ENCODE results near the gene TEX44. TPM values are rescaled to one million over a fixed set of nuclear protein-coding genes. Genes with fewer than 3 reads are reported as not detected.

The TEX44 gene
- total and polyA plus RNA-seq, 2 of the 13 experiments (the other 11 are each of a cell fraction or from before 2014, with no cell fraction given) = not detected

GRCh38 chr2:231634951-231635875, 42.5 kb downstream of the TEX44 start:
- no peak for DNase-seq (ENCODE audit: low spot score)
- TF ChIP-seq REXO4 (CRISPR knock-in tag; IDR thresholded peaks at IDR 0.05; ENCODE audit: borderline replicate concordance) (no peak), ZBTB33 (CRISPR knock-in tag; IDR thresholded peaks at IDR 0.05) (no peak), HNRNPLL (IDR thresholded peaks at IDR 0.05; ENCODE audit: low read depth, low read length, poor library complexity, severe bottlenecking) (no peak), KAT8 (CRISPR knock-in tag; IDR thresholded peaks at IDR 0.05) (no peak), XBP1 (CRISPR knock-in tag; IDR thresholded peaks at IDR 0.05) (no peak), MIER2 (CRISPR knock-in tag; IDR thresholded peaks at IDR 0.05) (no peak), ZSCAN25 (CRISPR knock-in tag; IDR thresholded peaks at IDR 0.05) (no peak), ARID5B (CRISPR knock-in tag; IDR thresholded peaks at IDR 0.05) (no peak), ARNT (IDR thresholded peaks at IDR 0.05) (no peak), FOXM1 (CRISPR knock-in tag; IDR thresholded peaks at IDR 0.05) (no peak), ZMYM4 (CRISPR knock-in tag; IDR thresholded peaks at IDR 0.05) (no peak), ZNF460 (CRISPR knock-in tag; IDR thresholded peaks at IDR 0.05; ENCODE audit: borderline replicate concordance) (no peak), KDM2A (CRISPR knock-in tag; IDR thresholded peaks at IDR 0.05; ENCODE audit: borderline replicate concordance, low read depth) (no peak), ZNF230 (CRISPR knock-in tag; IDR thresholded peaks at IDR 0.05) (no peak), ZNF430 (CRISPR knock-in tag; IDR thresholded peaks at IDR 0.05) (no peak), BCLAF1 (IDR thresholded peaks at IDR 0.05) (no peak)
- 40% methylated on average over 8 of the region's 8 CpGs for WGBS (ENCODE audit: low lambda C conversion rate)
- no peaks in the 10 kb centered on the region for H3K36me3 ChIP-seq (replicated peaks in 1 of 2; ENCODE audit: control insufficient read depth in 1 of 2, insufficient read depth in 2 of 2, low read length in 2 of 2)
- no peak overlapping the region for H3K4me2 ChIP-seq (ENCODE audit: low read depth, low read length)
- H3K79me2 ChIP-seq (ENCODE audit: insufficient read depth, low read length) = no peaks in the 10 kb centered on the region
- POLR2A ChIA-PET = no interaction called here
- ATAC-seq = no peak
- in situ Hi-C loops (cut with HindIII; ENCODE audit: extremely low pct_ligation_motif_present, low pct_unique_long_range_greater_than_20kb) = no loop called here
- H3K4me1 ChIP-seq (ENCODE audit: insufficient read depth, low read length) = peaks cover 13% of the 10 kb centered on the region
- no peak for FAIRE-seq
- no peak overlapping the region for H3K4me3 ChIP-seq (replicated peaks in 1 of 3; ENCODE audit: insufficient read depth in 1 of 3, low read depth in 2 of 3, low read length in 3 of 3)
- no TSS peak for BruUV-seq (replicated peaks)
- H3K27me3 ChIP-seq (ENCODE audit: control insufficient read depth in 1 of 2, insufficient read depth in 2 of 2, low read length in 2 of 2) = peaks cover 0 to 3% of the 10 kb centered on the region in 2 experiments; a peak in 1 of 5 replicates
- H3K9me3 ChIP-seq (ENCODE audit: low read length) = no peaks in the 10 kb centered on the region
- intact Hi-C loops (cut with micrococcal nuclease; ENCODE audit: unreplicated experiment) = no loop called here
- no peak overlapping the region for H3K9ac ChIP-seq (ENCODE audit: insufficient read depth, low read depth, low read length)
- no peaks in the 10 kb centered on the region for H4K20me1 ChIP-seq (ENCODE audit: insufficient read depth, low read length)
- H3K27ac ChIP-seq (ENCODE audit: extremely low read length, insufficient read depth, low read length) = no peak overlapping the region
- no peak overlapping the region for H2AFZ ChIP-seq (ENCODE audit: low read length)
- CTCF ChIA-PET (ENCODE audit: low intra/inter-chr PET ratio, low total read pairs) = no interaction called here
